NCI-H2029 (cell line): ENCODE measurements around the gene DGCR2.
A peak's percentile ranks its signal among the peaks of the same experiment; 100 is the strongest.
"Not testable (repeated sequence)": the region's sequence is repeated elsewhere in the genome, so short reads cannot be mapped to it uniquely, and the experiment has no call there.

ENCODE experiments used
- DNase-seq: peaks from one replicate; lab custom pipeline; 2025; lab: John Stamatoyannopoulos, UW

The DGCR2 gene

DNA sequence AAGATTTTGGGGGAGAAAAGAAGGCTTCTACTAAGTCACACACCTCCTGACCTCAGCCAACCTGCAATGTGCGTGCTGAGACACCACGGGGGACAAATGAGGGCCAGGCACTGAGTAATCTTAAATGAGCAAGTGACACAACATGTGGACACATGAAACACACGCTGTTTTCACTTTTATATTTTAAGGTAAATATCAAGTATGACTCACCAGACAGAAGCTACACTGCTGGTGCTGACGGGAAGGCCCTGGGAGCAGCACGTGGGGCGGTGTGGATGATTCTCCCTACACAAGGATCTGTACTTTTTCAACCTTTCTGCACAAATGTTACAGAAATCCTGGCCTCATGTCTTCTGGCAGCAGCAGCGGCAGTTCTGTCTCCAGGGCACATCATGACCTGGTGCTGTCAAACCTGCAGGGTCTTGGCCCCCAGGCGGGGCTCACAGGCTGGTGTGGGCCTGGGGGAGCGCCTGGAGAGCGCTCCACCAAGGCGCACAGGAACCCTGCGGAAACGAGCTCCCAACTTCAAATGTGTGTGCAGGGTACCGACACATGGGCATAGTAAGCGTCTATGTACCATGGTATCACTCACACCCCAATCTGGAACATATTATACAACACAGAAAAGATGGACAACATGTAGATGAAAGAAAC, 61.7 kb downstream of the DGCR2 start:
- DNase-seq: no peak

GRCh38 chr22:19059481-19060278, 62.5 kb downstream of the DGCR2 start:
- no peak for DNase-seq

DNA sequence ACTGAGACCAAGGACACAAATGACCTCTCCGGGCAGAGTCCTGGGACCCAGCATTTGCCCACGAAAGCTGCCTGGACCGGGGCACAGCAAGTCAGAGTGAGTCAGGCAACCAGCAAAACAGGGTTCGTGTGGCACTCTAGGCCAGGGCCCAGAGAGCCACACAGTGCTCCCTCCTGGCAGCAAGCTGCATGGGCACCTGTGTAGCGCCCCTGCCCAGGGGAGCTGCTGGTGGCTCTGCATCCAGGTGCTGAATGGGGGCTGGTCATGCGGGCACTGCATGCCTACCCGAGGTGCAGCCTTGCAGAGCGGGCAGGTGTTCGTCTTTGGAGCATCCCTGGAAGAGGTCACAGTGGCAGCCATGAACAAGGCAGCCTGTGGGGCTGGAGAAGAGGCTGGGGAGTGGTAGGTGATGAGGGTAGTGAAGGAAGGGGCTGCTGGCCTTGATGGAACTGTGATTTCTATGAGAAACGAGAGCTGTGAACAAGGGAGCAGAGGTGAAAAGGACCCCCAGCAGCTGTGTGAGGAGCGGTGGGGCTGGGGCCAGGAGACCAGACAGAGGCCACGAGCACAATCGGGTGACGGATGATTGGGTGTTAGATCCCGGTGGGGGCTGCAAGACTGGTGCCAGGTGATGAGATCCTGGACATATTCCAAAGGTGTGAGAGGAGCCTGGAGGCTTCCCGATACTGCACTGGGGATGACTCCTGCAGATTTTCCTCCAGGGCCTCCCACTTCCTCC, 63.3 kb downstream of the DGCR2 start:
- no peak for DNase-seq

DNA sequence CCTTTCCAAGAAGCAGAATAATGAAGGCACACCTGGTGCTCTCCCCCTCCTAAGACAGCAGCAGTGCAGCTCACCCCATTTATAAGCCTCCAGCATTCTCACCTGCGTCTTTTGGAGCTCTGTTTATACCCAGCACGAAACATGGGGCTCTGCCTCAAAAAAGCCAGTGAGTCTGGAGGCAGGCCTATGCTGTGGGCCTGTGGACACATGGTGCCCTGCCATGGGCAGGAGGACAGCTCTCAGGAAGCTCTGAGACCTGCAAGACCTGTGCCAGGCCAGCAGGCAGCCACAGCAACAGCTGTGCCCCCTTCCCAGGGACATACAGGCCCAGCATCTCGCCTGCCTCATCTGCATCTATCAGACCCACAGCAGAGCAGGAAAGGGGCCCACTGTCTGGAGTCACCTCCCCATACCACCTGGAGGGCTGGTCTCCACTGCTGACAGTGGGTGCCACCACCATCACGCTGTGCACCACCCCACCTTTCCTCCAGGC, 64.2 kb downstream of the DGCR2 start:
- DNase-seq: no peak

DNA sequence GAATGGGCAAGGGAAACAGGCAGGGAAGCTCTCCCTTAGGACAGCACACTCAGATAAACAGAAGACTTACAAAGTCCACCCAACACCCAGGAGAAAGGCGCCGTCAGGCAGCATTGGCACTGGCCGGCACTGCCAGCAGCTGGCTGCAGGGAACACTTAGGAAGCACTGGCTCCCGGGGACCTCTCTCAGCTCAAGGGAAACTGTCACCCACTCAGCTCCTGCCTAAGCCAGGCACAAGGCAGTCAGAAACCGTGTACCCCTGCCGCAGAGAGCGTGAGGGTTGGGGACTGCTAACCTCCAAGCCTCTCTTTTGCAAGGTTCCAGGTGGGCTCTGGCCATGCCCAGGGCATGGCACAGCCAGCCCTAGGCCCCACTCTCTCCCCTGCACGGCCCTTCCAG, 64.7 kb downstream of the DGCR2 start:
- DNase-seq: no peak

DNA sequence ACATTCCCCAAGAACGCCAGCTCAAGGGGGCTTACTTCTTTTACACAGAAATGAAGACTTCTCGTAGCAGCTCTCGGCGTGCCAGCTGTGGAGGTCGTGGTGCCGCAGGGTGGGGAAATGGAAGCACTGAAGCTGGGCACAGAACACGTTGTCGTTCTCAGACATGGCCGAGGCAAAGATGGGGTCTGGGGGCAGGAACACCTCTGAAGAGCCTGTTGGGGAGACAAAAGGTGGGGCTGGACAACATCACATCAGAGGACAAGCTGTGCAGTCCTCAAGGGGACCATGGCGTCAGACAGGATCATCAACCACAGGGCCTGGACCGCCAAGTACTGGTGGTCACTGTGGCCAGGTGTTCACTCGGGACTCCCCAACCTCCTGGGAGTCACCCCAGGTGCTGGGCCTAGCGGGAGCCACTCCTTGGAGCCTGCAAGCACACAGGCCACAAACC, 65.2 kb downstream of the DGCR2 start:
- DNase-seq: no peak

DNA sequence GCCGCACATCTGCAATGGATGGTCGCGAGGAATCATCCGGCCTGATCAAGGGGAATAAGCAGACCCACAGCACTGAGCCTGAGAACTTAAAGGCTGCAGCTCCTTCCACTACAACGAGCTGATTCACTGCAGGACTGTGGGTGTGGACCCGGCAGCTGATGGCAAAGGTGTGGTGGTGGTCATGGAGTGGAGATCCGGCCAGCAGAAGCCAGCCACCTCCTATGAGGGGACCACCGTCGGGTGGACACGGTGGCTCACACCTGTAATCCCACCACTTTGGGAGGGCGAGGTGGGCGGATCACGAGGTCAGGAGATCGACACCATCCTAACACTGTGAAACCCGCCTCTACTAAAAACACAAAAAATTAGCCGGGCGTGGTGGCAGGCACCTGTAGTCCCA, 66.4 kb downstream of the DGCR2 start:
- DNase-seq: no peak

DNA sequence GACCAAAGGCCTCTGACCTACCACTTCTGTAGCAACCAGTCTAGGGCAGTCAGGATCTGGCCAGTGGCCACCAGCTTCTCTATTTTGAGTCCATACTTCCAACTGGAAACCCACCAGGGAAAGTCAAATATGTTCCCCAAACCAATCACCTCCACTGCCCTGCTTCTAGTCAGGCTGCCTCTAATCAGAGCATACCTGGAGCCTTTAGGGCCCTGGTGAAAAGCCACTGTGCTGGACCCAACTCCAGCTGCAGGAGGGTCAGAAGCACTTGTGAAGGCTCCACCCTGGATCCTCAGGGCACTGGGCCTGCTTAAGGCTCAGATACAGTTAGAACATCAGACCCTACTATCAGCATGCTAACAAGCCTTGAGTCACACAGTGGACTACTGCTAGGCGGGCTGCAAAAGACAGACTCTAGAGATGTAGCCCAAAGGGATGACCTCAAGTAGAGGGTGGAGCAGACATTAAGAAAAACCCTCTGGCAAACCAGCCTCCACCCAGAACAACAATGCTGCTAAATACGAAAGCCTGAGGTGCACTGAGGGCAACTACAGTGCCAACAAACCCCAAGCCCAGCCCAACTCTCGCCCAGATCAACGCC, 69.2 kb downstream of the DGCR2 start:
- DNase-seq: no peak

DNA sequence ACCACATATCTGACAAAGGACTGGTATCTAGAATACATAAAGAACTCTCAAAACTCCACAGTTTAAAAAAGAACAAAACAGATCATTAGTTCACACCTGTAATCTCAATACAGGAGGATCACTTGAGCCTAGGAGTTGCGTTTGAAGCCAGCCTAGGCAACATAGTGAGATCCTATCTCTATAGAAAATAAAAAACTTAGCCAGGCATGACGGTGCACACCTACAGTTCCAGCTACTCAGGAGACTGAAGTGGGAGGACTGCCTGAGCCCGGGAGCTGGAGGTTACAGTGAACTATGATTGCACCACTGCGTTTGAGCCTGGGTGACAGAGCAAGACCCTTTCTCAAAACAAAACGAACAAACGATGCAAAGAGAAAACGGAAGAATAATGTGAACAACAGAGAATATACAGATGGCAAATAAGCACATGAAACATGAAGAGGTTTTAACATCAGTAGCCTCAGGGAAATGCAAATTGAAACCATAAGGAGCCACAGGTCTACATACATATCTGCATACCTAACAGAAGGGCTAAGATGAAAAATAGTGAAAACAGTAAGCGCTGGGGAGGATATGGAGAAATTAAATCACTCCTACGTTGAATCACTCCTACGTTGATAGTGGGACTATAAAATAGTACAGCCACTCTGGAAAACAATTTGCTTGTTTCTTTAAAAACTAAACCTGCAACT, 70.7 kb downstream of the DGCR2 start:
- DNase-seq: peak; percentile 27

- DNase-seq: not testable (repeated sequence)
These were observed 71.4 kb downstream of the DGCR2 start for GRCh38 chr22:19050847-19051246.

DNA sequence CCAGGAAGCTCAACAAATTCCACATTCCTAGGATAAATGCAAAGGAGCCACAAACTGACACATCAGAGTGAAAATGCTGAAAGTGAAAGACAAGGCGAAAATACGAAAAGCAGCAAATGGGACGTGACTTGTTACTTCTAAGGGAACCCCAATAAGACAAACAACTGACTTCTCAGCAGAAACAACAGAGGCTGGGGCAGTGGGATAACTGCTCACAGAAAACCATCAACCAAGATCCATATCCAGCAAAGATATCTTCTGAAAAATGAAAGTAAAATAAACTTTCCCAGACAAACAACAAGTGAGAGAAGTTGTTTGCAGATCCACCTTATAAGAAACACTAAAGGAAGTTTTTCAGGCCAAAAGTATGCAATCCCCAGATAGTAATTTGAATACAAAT, 72.1 kb downstream of the DGCR2 start:
- DNase-seq: no peak

GRCh38 chr22:19048531-19048930, 73.7 kb downstream of the DGCR2 start:
- DNase-seq: no peak

DNA sequence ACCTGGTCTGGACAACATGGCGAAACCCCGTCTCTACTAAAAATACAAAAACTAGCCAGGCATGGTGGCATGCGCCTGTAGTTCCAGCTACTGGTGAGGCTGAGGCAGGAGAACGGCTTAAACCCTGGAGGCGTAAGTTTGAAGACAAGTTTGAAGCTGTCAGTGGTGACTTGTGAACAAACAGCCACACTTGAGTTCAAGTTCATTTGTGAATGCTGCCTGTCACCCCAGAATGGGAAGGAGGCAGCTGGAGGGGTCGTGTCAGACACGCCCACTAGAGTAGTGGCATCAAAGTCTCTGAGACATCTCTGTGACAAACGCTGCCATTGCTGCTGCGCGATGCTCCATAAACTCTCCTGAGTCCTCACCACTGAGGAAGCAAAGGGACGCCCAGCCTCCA, 74.2 kb downstream of the DGCR2 start:
- no peak for DNase-seq

- no peak for DNase-seq
These were observed 75.2 kb downstream of the DGCR2 start for GRCh38 chr22:19046719-19047609.

DNA sequence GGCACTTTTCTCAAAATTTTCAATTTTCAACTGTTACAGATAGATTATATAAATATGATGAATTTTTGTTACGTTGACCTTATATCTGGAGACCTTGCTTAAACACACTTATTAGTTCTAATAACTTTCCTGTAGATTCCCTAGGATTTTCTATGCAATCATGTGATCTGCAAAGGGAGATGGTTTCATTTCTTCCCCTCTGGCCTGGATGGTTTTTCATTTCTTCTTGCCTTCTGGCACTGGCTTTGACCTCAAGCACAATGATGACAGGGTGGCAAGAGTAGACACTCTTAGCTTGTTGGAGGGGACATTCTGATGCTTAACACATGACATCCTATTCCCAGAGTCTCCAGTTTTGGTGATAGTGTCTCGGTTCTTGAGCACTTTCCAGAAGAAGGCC, 75.9 kb downstream of the DGCR2 start:
- DNase-seq: no peak

- DNase-seq: no peak
These were observed 77.1 kb downstream of the DGCR2 start for GRCh38 chr22:19045094-19045493.

- no peak for DNase-seq
These were observed 77.8 kb downstream of the DGCR2 start for GRCh38 chr22:19044381-19044780.

DNA sequence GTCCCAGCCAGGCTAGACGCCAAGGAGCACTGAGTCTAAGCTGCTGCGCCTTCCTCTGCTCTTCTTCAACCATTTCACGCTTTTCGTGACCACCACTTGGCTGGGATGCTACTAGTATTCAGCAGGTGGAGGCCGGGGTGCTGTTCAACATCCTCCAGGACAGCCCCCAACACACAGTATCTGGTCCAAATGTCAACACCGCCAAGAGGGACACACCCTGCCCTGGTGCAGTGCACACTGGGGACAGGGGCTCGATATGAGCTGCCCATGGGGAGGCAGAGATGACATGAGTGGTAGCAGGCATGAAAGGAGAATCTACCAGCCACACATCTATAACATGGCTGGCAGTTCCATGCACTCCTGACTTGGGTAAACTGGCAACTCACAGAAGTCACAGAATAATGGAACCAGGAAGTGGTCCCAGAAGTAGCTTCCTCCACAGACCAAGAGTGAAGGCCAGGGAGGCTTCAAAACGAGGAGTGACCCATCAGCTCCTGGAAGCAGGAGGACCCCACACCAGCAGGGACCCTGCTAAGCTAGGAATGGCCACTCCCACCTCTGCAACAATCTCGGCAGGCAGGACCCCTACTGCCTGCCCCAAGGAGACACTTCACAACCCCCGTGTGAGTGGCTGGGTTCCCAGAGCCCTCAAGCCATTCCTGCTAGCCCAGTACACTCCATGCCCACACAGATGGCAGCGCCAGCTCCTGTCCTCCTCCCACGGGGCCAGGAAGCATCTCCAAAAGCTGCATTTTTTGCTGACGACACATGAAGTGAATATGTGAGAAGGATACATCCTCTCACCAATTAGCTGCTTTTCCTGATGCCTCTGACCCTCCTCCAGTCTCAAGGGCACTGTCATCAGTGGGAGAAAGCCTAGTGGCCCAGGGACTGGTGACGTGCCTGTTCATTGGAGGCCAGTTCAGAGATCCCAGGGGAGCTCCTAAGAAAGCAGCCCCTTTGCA, 78.8 kb downstream of the DGCR2 start:
- DNase-seq: no peak

DNA sequence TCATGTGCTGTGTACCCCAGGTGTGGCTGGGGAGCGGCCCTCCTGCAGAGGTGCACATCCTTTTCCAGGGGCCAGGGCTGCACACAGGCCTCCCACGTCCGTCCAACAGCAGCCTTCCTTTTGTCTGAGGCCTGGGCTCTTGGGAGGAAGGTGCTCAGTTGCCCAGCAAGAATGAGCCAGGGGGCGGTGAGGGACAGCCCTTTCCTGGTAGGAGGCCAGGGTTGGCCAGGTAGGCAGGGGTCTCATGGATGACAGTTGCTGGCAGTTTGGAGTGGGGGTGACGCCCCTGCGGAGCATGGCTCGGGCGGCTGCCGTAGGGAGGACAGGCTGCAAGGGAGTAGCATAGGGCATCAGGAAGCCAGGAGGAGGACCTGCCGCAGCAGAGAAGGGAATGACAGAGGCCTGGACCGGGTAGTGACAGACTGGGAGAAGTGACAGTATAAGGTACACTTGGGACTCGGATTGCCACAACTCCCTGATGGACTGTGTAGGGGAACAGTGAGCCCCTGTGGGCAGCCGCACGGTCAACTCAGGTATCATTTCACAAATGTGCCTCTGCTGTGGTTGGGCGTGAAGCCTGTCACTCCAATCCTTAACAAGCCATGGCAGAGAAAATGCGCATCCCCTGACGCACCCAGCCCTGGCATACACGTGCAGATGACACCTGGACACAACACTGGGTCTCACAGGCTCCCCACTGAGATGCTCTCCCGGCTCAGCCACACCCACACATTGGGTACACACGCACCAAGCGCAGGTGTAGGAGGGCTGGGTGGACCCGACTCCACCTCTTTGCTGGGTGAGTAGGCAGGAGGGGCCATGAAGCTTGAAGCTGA, 79.7 kb downstream of the DGCR2 start:
- DNase-seq: no peak
